DND-41 (cell line): ENCODE results near the gene COPG2.

Experiments used
- CTCF ChIP-seq: IDR thresholded peaks from 2 replicates; pipeline ENCODE4 v1.5.1; 2012; ENCODE audit warnings: borderline replicate concordance, low read length, moderate library complexity, mild to moderate bottlenecking; ENCODE audit not compliant: poor library complexity, severe bottlenecking; ENCODE audit errors: extremely low read depth
- EZH2 ChIP-seq: IDR thresholded peaks from 3 replicates; pipeline ENCODE4 v1.6.1; 2012; ENCODE audit warnings: borderline replicate concordance, low read depth, mild to moderate bottlenecking, moderate library complexity, low read length, inconsistent platforms; ENCODE audit not compliant: severe bottlenecking

- no peak for TF ChIP-seq EZH2
- TF ChIP-seq CTCF: no peak
These were observed 27.5 kb downstream of the COPG2 start for GRCh38 chr7:130641040-130641439.
